NCI-H2171 treated with DMSO at 0.1 percent for 48 hours (cell line): Measurements from ENCODE around the gene CTTN.
A peak's percentile ranks its signal among the peaks of the same experiment; 100 is the strongest.
"Not testable (repeated sequence)": the region's sequence is repeated elsewhere in the genome, so short reads cannot be mapped to it uniquely, and the experiment has no call there.

Experiments
- DNase-seq: peaks from one replicate; lab custom pipeline; 2025; lab: John Stamatoyannopoulos, UW

CTTN gene

GRCh38 chr11:70381872-70382861 is 16.2 kb upstream of the CTTN start:
- DNase-seq = no peak

GRCh38 chr11:70383664-70384565 is 14.4 kb upstream of the CTTN start:
- DNase-seq = no peak

GRCh38 chr11:70384566-70385152 is 13.7 kb upstream of the CTTN start:
- DNase-seq = no peak

GRCh38 chr11:70387564-70387963 is 10.8 kb upstream of the CTTN start:
- DNase-seq = no peak

- DNase-seq = no peak
Measured at GRCh38 chr11:70389201-70389600, 9.1 kb upstream of the CTTN start.

- DNase-seq = not testable (repeated sequence)
Measured at GRCh38 chr11:70390882-70391281, 7.4 kb upstream of the CTTN start.

- no peak for DNase-seq
Measured at GRCh38 chr11:70394211-70394950, 3.9 kb upstream of the CTTN start.

GRCh38 chr11:70397336-70397982 is 870 bp upstream of the CTTN start:
- DNase-seq = peak; percentile 37

GRCh38 chr11:70398834-70399680 is 728 bp downstream of the CTTN start:
- DNase-seq = no peak

DNA sequence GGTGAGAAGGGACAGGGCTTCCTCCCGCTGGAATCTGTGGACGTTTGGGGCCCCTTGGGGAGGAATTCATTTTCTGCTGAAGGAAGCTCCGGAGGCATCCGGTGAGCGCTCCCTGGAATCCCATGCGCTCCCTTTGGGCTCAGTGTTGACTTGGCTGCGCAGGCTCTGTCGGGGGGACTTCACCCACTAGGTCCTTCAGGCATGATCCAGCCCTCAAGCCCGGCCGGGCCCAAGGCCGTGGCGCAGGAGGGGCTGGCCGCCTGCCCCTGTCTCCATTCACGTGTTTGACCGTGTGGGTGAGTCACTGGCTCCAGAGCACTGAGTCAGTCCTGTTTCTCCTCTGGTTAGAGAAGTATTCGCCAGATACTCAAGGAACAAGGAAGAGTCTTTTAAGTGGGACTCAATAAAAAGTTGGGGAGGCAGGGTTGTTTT is 1.4 kb downstream of the CTTN start:
- no peak for DNase-seq

DNA sequence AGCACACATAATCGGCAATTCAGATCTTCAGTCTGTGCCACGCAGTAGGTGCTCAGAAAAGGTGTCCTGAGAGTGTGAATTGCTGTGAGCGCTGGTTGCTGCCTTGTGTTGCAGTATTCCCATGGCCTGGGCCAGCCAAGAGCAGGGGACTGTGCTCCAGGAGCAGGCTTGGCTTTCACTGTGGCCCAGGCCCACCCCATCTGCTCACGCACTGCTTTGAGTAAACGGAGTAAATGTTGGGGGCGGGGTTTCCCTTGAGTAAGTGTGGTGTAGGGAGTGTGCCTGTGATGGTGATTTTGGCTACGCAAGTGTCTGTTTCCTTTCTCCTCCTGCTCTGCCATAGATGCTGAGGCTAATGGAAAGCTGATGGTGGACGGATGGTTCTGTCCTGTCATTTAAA is 2.3 kb downstream of the CTTN start:
- DNase-seq = no peak

DNA sequence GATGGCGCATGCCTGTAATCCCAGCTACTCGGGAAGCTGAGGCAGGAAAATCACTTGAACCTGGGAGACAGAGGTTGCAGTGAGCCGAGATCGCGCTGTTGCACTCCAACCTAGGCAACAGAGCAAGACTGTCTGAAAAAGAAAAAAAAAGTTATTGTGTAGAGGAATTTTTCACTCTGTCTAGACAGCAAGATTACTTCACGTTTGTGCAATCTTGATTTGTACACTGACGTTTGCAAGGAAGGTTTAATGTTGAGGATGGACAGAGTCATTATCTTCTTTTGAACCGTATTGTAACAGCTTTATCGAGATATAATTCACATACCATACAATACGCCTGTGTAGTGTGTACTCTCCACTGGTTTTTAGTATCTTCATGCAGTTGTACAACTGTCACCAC is 3.7 kb downstream of the CTTN start:
- DNase-seq = no peak

- no peak for DNase-seq
Measured at GRCh38 chr11:70402685-70403084, 4.4 kb downstream of the CTTN start.

DNA sequence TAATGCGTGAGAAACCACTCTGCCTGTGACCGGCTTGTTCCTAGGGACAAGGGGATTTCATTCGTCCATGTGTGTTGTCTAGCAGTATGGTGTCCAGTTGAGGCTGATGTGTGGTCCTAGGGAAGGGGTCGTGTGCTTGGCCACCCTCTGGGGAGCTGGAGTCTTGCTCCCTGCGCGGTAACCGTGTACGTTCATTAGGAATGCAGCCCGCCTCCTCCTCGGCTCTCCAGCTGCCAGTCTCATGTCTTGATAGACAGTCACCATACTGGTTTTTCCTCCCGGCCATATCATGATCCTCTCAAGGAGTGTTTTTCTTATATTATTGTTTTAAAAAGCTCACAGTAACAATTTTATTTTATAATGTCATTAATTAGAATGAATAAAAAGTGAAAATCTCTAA is 5.9 kb downstream of the CTTN start:
- no peak for DNase-seq

DNA sequence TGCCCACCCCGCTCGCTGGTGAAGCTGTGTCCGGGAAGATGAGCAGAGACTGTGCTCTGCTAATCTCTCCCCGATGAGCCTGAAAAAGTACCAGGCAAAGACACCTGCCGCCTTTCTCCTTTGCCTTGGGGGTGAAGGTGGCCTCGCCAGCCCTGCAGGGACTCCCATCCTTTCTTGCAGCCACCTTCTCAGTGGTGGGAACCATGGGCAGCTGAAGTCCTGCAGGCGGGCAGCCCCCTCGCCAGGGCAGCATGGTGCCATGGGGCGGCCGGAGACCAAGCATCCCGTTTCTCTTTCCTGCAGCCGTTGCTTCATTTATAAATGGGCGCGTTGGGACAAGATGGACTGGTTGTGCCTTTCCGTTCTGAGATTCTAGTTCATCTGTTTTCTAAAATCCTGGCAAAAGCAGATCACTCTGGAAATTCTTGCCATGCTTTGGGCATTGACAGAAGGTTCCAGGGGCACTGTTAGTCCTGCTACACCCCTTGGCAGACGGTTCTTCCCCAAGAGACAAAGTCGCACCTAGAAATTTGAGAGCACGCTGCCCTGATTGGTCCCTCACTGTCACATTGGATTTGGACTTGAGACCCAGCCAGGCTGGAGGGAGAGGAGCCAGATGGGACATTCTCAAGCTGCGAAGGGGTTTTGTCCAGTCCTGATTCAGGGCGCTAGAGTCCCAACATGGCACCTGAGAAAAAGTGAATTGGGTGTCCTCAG is 7.5 kb downstream of the CTTN start:
- DNase-seq = peak; percentile 42

- no peak for DNase-seq
Measured at GRCh38 chr11:70407121-70407520, 8.8 kb downstream of the CTTN start.

GRCh38 chr11:70407814-70408213 is 9.5 kb downstream of the CTTN start:
- DNase-seq = no peak

DNA sequence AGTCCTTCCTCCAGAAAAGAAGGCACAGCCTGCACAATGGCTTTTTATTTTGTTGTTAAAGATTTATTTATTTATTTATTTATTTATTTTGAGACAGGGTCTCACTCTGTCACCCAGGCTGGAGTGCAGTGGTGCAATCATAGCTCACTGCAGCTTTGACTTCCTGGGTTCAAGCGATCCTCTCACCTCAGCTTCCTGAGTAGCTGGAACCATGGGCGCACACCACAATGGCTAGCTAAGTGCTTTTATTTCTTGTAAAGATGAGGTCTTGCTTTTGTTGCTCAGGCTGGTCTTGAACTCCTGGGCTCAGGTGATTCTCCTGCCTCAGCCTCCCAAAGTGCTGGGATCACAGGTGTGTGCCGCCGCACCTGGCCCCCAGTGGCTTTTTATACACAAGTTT is 10.0 kb downstream of the CTTN start:
- DNase-seq = not testable (repeated sequence)

DNA sequence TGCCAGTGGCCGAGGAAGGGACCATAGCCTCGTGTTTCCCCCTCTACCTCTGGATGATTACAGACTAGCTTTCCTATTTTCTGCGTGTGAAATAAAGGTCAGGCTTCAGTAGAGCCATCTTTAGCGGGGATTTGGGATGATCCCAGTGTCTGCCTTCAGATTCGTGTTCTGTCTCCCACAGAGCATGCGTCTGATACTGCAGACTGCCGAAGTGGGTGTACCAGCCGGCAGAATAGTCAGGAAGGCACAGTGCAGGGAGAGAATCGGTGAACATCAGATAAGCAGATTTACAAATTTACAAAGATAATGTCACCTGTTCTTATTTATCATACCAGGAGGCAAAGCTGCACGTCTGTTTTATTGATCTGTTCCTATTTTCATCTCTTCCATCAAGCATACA is 11.1 kb downstream of the CTTN start:
- DNase-seq = no peak
